OCI-M2 (cell line): ENCODE results near the gene EFNA1.

Experiments
- DNase-seq: peaks from one replicate; lab custom pipeline; 2025; ENCODE audit not compliant: unreplicated experiment; lab: John Stamatoyannopoulos, UW

The EFNA1 gene

DNA sequence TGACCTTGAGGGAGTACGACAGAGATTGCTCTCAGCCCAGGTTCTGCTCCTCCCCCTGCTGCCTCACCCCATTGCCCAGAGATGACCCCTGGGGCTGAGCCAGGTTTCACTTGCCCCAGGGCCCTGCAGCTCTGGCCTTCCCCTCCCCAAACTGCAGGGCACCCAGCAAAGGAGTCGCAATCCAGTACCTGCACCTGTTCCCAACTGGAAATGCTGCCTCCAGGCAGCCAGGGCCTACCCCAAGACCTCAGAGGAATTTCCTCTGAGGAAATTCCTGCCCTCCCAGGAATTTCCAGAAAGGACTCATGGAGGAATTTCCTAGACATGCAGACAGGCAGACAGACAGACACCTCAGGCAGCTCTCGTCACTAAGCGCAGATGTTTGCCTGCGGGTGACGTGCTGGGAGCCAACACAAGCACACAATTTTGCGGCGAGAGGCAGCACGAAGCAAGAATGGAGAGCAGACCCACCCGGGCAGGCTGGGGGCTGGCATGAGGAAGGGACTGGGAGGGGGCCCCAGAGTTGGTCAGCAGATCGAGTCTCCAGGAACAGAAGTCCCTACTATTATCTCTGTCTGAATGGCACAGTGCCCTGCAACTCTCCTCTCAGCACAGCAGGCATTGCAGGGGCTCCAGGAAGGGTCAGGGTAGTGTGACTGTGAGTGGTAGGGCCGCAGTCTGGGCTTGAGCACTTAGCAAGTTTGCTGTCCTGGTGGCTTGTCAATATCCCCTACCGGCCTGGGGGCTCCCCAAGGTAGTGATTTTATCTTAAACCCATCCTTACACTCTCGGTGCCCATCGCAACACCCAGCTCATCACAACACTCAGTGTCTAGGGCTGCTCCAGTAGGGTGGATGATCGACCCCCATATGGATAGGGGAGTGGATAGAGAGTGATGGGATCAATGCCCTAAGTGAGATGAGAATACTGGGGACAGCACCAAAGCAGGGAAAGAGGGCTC is 2.9 kb upstream of the EFNA1 start:
- DNase-seq, result no peak

DNA sequence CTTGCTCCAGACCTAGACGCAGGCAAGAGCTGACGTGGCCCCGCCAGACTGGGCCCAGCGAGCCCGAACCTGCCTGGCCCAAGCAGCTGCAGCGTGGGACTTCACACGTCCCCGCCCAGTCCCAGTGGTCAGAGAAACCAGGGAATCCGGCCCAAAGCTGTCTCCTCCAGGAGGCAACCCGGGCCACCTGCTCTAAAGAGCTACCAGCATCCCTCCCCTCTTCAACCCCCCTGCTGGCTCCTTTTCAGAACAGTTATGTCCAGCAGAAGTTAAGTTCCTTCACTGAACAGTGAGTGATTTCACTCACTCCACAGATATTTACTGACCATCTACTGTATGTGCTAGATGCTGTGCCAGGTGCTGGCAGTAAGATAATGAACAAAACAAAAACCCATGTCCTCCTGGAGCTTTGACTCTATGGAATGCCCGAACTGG is 2.1 kb upstream of the EFNA1 start:
- DNase-seq, result no peak

DNA sequence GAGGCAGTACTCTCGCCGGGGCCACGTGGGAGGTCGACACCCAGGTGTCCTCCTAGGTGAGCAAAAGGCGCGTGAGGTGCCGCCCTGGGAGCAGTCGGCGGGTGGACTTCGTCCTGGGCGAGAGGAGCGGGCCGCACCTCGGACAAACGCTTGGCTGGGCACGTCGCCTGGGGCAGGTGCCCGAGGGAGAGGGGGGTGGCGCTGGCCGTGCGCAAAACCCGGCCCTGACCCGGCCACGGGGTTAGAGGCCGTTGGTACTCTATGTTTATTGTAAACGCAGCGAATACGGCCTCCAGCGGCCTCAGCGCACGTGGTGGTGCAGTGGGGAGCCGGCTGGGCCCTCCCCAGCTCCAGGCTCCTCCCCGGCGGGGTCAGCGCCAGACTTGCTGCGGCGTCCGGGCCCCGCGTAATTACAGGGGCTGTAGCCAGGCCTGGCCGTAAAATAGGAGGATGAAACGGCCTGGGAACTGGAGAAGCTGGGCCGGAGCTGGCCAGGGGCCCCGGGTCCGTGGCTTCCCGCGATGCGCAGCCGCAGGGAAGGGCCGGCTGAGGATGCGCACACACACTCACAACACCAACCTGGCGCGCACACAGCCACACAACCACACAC is 1.6 kb upstream of the EFNA1 start:
- no peak for DNase-seq

DNA sequence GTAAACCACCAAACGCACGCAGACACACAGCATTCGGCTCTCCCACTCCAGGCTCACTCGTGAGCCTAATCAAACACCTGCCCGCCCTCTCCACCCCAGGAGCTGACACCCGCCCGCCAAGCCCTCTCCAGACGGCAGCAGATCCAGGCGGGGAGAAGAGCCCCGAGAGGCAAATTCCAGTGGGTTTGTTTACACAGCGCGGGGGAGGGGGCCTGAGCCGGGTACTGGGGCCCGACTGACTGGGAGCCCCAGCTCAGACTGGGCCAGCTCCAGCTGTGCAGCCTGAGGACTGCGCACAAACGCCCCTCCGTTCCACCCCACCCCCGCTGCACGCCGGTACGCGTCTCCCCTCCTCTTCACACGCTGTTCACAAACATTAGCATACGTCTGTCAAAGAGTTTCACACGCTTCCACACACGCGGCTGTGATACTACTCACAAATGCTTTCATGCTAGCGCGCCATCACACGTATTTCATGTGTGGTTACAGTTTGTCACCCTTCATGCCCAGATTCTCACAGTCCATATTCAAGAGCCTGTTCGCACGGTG is 1.0 kb upstream of the EFNA1 start:
- no peak for DNase-seq

DNA sequence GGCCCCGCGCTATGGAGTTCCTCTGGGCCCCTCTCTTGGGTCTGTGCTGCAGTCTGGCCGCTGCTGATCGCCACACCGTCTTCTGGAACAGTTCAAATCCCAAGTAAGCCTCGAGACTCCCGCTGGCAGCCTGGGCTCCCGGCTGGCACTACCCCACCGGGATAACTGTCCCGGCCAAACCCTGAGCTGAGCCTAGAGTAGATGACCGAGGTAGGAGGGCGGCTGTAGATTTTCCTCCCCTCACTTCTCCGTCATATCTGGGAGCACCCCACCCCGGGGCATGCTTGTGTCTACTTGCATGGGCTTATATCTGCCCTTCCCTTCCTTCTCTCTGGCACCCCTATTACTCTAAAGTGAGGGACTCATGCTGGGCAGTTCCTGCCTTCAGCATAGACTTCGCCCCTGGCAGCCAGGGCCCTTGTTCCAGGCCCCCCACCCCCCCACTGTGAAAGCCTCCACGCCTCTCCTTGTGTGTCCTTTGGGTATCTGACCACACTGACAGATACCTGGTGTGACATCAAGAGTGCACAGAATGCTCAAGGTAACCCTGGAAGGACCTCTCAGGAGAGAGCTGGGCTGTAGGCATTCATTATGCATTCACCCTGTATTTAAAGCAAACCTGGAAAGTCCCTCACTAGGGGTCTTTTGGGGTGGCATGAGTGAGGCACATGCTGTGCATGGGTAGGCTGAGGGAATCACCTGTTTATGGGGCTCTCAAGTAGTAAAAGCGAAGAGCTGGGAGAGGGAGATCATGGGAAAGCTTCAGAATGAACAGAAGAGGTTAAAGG is 485 bp downstream of the EFNA1 start:
- no peak for DNase-seq

DNA sequence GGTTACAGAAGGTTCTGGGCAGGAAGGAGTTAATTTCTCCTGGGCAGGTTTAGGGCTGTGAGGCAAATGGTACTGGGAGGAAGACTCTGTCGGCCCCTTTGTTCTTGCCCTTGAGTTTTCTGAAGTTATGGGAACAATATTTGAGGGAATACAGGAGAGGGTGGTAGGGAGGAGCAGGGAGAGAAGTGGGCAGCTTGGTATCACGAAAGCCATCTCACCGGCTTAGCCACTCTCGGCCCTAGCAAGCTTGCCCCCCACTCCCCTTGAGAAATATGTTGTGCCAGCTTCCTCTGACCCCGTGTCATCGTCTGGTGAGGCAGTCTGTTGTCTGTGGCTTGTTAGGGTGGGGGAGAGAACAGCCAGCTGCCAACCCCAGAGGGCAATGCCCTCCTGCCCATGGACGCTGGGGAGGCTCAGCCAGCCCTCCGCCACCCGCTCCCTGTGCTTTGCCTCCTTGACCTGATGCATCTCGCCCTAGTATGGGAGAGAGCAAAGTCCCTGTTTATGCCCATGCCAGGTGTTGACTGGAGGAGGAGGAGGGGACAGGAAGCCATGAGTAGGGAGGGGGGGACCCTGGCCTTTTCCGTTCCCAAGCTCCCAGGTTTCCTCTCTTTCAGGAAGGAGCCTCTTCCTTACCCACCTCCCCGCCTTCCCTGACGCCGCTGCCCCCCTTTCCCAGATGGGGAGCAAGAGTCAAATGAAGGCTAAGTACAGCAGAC is 1.2 kb downstream of the EFNA1 start:
- DNase-seq, result no peak

DNA sequence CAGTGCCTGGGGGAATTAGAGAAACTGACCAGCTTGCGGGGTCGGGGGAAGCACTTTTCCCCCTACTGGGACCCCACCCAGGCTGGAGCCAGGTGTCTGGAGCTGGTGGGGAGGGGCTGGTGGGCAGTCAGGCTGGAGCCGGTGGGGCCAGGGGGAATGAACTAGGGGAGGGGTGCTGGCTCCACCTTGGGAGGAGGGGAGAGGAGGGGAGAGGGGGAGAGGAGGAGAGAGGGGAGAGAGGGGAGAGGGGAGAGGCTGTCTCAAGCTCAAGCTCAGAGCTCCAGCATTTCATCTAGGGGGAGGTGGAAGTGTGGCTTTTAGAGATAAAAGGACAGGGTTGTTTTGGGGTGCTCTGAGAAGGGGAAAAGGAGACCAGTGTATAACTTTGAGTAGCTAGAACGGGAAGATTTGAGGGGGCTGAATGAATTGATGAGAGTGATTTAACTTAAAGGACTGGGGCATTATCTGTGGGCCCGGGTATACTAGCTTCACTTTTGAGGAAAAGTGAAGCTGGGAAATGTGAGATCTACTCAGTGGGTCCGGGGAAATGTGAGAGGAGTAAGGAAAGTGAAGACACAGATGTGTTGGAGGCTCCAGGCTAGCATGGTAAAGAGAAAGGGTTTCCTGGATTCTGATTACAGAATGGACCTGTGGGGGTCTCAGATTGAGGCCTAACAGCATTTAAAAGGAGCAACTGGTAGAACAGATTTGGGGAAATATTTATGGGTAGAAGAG is 2.8 kb downstream of the EFNA1 start:
- DNase-seq, result no peak

DNA sequence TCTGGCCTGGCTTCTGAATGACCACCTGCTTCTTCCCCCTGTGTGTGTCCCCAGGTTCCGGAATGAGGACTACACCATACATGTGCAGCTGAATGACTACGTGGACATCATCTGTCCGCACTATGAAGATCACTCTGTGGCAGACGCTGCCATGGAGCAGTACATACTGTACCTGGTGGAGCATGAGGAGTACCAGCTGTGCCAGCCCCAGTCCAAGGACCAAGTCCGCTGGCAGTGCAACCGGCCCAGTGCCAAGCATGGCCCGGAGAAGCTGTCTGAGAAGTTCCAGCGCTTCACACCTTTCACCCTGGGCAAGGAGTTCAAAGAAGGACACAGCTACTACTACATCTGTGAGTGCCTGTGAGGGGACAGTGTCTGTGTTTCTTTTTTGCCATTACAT is 3.6 kb downstream of the EFNA1 start:
- no peak for DNase-seq

DNA sequence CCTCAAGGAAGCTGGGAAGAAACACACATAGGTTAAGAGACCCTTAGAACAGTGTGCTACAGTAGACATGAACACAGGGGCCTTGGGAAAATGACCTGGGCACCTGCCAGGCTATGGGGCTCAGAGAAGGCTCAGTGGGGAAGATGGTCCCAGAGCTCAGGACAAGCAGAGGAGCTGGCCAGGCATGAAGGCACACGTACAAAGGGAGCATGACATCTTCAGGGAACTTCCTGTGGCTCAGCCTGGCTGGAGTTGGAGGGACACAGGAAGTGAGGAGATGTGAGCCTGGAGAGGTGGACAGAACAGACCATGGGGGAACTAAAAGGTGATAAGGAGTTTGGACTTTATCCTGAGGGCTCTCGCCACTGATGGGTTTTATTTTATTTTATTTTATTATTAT is 4.2 kb downstream of the EFNA1 start:
- DNase-seq, result no peak

DNA sequence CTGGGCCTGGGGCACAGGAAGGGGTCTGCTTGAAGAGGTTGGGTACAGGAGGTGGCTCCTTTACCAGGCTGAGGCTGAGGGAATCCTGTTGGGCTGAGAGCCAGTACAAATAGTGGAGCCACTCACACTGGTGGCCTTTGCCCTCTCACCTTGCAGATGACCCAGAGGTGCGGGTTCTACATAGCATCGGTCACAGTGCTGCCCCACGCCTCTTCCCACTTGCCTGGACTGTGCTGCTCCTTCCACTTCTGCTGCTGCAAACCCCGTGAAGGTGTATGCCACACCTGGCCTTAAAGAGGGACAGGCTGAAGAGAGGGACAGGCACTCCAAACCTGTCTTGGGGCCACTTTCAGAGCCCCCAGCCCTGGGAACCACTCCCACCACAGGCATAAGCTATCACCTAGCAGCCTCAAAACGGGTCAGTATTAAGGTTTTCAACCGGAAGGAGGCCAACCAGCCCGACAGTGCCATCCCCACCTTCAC is 6.2 kb downstream of the EFNA1 start:
- no peak for DNase-seq

DNA sequence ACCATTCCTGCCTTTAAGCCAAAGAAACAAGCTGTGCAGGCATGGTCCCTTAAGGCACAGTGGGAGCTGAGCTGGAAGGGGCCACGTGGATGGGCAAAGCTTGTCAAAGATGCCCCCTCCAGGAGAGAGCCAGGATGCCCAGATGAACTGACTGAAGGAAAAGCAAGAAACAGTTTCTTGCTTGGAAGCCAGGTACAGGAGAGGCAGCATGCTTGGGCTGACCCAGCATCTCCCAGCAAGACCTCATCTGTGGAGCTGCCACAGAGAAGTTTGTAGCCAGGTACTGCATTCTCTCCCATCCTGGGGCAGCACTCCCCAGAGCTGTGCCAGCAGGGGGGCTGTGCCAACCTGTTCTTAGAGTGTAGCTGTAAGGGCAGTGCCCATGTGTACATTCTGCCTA is 6.6 kb downstream of the EFNA1 start:
- DNase-seq, result no peak

DNA sequence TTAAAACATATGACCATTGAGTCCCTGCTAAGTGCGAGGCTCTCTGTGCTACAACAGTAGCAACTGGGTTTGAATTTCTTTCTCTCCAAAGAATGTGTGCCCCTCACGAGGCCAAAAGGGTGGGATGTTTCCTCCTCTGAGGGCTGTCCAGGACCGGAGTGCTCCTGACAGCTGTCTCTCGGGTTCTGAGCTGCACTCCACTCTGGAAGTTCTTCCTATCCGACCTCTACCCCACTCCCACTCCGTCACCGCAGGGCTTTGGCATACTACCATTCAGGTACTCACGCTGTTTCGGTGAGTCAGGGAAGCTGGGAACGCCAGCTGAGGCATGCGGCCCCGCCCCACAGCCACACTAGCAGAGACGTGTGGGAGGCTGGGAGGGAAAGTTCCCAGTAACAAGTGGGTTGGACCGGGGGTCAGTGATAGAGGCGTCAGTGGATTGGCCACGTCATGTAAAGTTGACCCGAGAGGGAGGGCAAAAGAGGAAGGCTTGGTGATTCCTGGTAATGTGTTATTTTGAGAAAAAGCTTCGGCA is 7.3 kb downstream of the EFNA1 start:
- DNase-seq, result peak; percentile 27

DNA sequence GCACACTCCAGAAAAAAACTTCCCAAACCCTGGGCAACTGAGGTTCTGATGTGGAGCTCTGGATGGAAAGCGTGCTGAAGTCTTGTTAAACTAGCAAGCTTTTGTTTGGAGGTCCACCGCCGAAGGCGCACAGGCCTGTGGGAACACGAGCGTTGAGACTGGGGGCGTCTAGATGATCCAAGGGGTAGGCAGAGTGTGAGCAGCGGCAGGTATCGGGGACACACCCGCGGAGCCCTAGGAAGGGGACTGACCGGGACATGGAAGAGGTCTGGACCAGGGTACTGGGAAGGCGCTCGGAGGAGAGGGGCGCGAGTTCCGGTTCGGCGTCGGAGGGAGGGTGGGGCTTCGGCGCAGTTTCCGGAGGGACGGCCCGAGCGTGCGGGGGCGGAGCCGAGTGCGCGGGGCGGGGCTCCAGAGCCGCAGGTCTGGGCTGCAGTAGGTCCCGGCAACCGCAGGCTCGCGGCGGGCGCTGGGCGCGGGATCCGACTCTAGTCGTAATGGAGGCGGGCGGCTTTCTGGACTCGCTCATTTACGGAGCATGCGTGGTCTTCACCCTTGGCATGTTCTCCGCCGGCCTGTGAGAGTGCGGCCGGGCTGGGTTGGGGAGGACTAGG is 7.8 kb downstream of the EFNA1 start, which contains the start of gene SLC50A1:
Gene SLC50A1 (plus strand): TSS at position 438 of the 614 bp plus-strand sequence. CDS start 60 bp downstream, at position 498.
- peak; percentile 76 for DNase-seq

DNA sequence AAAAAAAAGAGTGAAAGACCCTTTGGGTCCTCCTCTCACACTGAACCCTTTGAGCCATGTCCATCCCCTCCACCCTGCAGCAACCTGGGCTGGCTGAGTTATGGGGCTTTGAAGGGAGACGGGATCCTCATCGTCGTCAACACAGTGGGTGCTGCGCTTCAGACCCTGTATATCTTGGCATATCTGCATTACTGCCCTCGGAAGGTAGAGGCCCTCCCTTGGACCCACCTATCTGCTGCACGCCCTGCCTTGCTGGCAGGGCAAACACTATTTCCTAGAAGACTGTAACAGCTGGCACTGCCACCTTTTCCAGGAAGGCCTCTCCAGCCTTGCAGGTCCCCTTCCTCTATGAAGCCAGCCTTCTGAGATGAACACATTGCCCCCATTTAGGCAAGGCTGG is 9.1 kb downstream of the EFNA1 start:
- DNase-seq, result no peak

DNA sequence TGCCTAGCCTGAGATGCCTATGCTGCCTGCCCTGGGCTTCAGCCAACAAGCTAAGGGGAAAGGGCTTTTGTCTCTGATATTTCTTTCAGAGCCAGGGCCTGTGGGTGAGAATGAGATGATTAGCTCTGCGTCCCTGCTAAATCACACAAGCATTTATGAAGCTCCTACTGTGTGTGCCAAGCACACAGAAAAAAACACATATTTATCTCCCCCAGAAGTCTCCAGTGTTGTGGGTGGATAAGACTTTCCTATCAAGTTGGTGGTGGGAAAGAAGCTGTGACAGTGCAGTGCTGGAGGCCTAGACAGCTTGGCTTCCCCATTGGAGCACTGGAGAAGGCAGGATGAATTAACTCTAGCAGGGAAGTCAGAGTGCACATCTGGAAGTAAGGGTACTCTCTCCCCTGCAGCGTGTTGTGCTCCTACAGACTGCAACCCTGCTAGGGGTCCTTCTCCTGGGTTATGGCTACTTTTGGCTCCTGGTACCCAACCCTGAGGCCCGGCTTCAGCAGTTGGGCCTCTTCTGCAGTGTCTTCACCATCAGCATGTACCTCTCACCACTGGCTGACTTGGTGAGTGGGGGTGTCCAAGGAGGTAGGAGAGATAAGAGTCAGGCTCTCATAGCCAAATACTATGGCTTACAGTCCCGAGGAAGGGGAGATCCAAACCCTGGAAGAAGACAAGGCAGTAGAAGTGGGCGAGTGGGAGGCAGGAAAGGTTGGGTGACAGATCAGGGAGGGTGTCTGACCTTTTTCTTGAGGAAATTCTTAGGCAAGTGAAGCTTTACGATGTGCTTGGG is 9.7 kb downstream of the EFNA1 start:
- DNase-seq, result no peak

DNA sequence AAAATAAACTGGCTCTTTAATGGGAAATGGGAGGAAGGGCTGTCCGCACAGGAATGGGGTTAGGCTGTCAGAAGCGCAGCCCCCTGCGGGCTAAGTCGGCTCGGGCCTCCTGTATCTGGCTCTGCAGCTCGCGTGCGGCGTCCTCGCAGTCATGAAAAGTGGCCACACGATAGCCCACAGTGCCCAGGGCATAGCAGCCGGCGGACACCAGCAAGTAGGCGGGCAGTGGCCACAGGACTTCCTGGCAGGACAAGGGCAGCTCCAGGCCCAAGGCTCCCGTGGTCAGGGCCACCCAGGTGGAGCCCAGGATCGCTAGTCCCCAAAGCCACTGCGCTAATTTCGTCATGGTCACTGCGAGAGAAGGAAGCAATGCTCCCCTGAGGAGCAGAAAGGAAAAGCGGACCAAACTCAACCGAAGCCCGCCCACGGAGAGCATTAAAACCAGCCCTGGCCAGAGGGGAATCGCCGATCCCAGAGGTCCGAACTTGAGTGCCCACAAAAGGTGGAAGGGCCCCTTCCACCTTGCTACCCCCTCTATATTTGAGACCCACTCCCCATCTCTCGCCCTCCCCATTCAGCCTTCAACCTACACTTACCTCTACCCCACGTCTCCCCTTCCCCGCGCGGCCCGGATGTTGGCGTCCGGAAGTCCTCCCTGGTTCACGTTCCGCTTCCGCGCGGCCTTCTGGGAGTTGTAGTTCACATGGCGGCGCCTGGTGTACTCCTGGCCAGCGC is 12.4 kb downstream of the EFNA1 start, which contains the start of gene DPM3:
Gene DPM3 (minus strand): TSS at position 637 of the 735 bp plus-strand sequence. CDS start 291 bp downstream, at position 346.
- no peak for DNase-seq

DNA sequence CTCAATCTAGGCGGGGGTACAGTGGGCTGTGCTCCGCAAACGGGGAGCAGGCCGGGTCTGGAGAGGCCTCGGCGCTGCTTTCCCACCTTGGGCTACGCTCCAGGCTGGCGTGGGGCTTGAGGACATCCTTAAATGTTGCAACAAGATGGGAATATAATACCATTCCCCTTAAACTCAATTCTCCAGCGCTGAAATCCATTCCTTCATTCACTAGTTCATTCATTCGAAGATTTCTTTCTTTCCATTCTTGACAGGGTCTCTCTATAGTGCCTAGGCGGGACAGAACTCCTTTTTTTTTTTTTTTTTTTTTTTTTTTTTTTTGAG is 12.9 kb downstream of the EFNA1 start:
- no peak for DNase-seq

DNA sequence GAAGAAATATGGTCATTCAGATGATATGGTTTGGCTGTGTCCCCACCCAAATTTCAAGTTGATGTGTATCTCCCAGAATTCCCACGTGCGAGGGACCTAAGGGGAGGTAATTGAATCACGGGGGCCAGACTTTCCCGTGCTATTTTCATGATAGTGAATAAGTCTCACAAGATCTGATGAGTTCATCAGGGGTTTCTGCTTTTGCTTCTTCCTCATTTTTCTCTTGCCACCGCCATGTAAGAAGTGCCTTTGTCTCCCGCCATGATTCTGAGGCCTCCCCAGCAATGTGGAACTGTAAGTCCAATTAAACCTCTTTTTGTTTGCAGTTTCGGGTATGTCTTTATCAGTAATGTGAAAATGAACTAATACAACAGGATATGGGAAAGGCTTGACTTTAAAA is 14.1 kb downstream of the EFNA1 start:
- no peak for DNase-seq
